Measurements from ENCODE around the gene TFCP2L1.

TFCP2L1 gene

DNA sequence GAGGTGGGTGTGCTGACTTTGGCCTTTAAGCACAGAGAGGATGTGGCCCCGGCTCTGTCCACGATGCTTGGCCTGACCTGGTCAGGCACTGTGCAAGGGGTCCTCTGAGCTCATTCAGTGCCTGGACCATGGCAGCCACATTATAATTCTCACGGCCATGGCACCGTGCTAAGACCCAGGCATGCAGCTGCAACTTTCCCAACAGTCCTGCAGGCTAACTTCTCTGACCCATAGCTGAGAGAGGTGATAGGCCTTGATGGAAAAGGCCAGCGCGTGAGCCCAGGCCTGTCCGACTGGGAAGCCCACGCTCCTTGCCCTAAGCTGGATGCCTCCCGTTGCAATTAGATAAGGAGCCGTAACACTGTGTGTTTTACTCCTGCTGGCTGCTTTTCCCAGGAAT is 99.9 kb downstream of the TFCP2L1 start:
- no peak for DNase-seq (ENCODE audit: low read depth)
- H3K4me3 ChIP-seq (ENCODE audit: control insufficient read depth, low read depth, low read length), result no peak overlapping the region
- TF ChIP-seq, protein P1, sequence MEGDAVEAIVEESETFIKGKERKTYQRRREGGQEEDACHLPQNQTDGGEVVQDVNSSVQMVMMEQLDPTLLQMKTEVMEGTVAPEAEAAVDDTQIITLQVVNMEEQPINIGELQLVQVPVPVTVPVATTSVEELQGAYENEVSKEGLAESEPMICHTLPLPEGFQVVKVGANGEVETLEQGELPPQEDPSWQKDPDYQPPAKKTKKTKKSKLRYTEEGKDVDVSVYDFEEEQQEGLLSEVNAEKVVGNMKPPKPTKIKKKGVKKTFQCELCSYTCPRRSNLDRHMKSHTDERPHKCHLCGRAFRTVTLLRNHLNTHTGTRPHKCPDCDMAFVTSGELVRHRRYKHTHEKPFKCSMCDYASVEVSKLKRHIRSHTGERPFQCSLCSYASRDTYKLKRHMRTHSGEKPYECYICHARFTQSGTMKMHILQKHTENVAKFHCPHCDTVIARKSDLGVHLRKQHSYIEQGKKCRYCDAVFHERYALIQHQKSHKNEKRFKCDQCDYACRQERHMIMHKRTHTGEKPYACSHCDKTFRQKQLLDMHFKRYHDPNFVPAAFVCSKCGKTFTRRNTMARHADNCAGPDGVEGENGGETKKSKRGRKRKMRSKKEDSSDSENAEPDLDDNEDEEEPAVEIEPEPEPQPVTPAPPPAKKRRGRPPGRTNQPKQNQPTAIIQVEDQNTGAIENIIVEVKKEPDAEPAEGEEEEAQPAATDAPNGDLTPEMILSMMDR (conservative IDR thresholded peaks at IDR 0.05; ENCODE audit: control insufficient read depth, insufficient read depth, low read depth, low read length), result no peak

GRCh38 chr2:121184248-121184862 is 100.6 kb downstream of the TFCP2L1 start:
- no peak overlapping the region for H3K4me3 ChIP-seq (ENCODE audit: control insufficient read depth, low read depth, low read length)
- TF ChIP-seq, protein P1 (conservative IDR thresholded peaks at IDR 0.05; ENCODE audit: control insufficient read depth, insufficient read depth, low read depth, low read length), result no peak

GRCh38 chr2:121182520-121182919 is 102.5 kb downstream of the TFCP2L1 start:
- DNase-seq (ENCODE audit: low read depth), result no peak
- TF ChIP-seq, protein P1 (conservative IDR thresholded peaks at IDR 0.05; ENCODE audit: control insufficient read depth, insufficient read depth, low read depth, low read length), result no peak
- H3K4me3 ChIP-seq (ENCODE audit: control insufficient read depth, low read depth, low read length), result no peak overlapping the region

More at GRCh38 chr2:121184248-121184862, 100.6 kb downstream of the TFCP2L1 start:
- DNase-seq (ENCODE audit: low read depth), result no peak

DNA sequence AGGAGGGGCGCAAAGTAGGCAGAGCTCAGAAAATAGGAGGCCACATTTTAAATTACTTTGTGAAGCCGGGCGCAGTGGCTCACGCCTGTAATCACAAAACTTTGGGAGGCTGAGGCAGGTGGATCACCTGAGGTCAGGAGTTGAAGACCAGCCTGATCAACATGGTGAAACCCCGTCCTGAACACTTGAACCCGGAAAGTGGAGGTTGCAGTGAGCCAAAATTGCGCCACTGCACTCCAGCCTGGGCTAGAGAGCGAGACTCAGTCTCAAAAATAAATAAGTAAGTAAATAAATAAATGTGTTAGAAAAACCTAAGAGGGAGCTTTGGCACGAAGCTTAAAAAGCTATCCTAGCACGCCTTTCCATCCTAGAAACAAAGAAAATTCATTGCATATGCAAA is 105.5 kb downstream of the TFCP2L1 start:
- no peak for DNase-seq (ENCODE audit: low read depth)
- TF ChIP-seq, protein P1 (conservative IDR thresholded peaks at IDR 0.05; ENCODE audit: control insufficient read depth, insufficient read depth, low read depth, low read length), result no peak
- H3K4me3 ChIP-seq (ENCODE audit: control insufficient read depth, low read depth, low read length), result no peak overlapping the region

- DNase-seq (ENCODE audit: low read depth), result no peak
- TF ChIP-seq, protein P1 (conservative IDR thresholded peaks at IDR 0.05; ENCODE audit: control insufficient read depth, insufficient read depth, low read depth, low read length), result no peak
- H3K4me3 ChIP-seq (ENCODE audit: control insufficient read depth, low read depth, low read length), result no peak overlapping the region
These were observed 106.3 kb downstream of the TFCP2L1 start for GRCh38 chr2:121178730-121179129.

- H3K4me3 ChIP-seq (ENCODE audit: control insufficient read depth, low read depth, low read length), result no peak overlapping the region
- TF ChIP-seq, protein P1 (conservative IDR thresholded peaks at IDR 0.05; ENCODE audit: control insufficient read depth, insufficient read depth, low read depth, low read length), result no peak
- no peak for DNase-seq (ENCODE audit: low read depth)
These were observed 107.1 kb downstream of the TFCP2L1 start for GRCh38 chr2:121177896-121178295.

GRCh38 chr2:121175326-121175725 is 109.7 kb downstream of the TFCP2L1 start:
- DNase-seq (ENCODE audit: low read depth), result no peak
- H3K4me3 ChIP-seq (ENCODE audit: control insufficient read depth, low read depth, low read length), result no peak overlapping the region
- TF ChIP-seq, protein P1 (conservative IDR thresholded peaks at IDR 0.05; ENCODE audit: control insufficient read depth, insufficient read depth, low read depth, low read length), result no peak

Measured in fibroblast of mammary gland (primary cell).